ENCODE results near the gene EXOC1.

DNA sequence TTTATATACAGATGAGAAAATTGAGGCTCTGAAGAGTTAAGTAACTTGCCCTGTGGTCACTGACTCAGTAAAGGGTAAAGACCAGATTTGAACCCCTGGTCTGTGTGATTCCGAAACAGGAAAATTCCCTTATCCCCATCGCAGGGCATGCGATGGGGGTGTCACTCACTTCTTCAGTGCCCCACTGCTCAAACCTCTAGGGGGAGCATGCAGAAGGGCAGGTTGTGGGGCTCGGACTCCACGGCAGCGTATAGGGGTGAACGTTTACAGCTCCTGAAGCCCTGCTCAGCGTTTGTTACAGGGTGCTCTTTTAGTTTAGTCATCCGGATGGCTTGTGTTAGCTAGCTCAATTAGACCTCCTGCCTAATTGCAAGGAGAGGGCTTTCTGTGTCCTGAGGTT lies 3.7 kb upstream of the EXOC1 start:
- TF ChIP-seq POLR2A (IDR thresholded peaks at IDR 0.05), result no peak
- TF ChIP-seq, protein P1, sequence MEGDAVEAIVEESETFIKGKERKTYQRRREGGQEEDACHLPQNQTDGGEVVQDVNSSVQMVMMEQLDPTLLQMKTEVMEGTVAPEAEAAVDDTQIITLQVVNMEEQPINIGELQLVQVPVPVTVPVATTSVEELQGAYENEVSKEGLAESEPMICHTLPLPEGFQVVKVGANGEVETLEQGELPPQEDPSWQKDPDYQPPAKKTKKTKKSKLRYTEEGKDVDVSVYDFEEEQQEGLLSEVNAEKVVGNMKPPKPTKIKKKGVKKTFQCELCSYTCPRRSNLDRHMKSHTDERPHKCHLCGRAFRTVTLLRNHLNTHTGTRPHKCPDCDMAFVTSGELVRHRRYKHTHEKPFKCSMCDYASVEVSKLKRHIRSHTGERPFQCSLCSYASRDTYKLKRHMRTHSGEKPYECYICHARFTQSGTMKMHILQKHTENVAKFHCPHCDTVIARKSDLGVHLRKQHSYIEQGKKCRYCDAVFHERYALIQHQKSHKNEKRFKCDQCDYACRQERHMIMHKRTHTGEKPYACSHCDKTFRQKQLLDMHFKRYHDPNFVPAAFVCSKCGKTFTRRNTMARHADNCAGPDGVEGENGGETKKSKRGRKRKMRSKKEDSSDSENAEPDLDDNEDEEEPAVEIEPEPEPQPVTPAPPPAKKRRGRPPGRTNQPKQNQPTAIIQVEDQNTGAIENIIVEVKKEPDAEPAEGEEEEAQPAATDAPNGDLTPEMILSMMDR (IDR thresholded peaks at IDR 0.05), result no peak
